Activated CD8-positive, alpha-beta memory T cell treated with anti-CD3 and anti-CD28 coated beads, Interleukin-2, amount 50 U/mL, for 1 hour (primary cell): ENCODE measurements around the gene PRND.
"Not testable (repeated sequence)": the region's sequence is repeated elsewhere in the genome, so short reads cannot be mapped to it uniquely, and the experiment has no call there.

Experiments used
- DNase-seq: peaks from one replicate; pipeline ENCODE4 v3.0.0-alpha.2; 2020; ENCODE audit errors: extremely low read depth

Gene PRND

DNA sequence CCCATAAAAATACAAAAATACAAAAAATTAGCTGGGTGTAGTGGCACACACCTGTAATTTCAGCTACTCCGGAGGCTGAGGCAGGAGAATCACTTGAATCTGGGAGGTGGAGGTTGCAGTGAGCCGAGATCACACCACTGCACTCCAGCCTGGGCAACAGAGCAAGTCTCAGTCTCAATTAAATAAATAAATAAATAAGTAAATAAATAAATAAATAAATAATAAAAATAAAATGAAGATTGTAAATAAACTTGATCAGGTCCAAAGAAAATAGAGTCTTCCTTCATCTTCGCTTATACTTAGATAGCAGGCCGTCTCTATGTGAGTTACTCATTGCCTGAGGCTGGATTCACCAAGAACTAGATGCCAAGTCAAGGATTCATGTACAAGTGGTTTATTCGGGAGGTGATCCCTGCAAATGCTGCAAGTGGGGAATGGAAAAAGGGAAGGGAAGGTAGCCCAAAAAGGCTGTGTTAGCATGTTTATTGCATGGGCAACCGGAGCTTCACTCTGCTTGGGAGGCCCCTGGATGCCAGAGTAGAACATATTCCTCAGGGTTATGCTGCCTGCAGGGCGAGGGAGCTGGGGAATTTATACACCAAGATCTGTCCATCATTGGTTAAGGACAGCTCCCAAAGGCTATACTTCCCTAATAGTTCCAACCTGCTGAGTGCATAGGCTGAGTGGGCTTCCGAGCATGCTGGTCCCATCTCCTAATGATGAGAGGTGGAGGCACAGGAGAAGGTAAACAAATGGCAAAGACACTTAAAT, 16.3 kb downstream of the PRND start:
- no peak for DNase-seq

DNA sequence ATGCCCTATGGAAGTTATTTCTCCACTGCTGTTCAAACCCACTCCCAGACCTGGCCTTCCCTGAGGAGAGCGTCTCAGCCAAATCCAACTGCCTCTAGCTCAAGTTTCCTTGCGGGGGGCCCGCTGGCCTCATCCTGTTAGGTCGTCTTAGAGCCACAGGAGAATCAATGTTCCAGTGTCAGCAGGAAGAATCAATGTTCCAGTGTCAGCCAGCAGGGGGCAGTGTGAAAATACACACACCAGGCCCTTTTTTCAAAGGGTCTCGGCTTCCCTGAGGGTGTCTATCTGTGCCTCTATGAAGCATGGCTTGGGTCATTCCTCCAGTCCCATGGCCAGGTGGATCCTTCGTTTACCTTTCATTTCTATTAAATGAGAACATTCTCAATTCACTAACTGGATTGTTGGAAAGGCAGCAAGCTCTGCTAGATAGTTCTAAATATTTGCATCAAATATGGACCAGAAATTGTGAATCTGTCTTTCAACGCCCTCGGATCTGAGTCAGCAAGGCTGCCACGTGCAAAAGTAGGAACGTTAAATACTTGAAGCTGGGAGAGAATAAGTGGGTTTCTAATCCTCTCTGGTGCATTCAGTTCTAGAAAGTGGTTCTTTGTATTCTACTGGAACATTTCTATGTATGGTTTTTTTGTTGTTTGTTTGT, 19.2 kb downstream of the PRND start:
- DNase-seq = peak; percentile 26

DNA sequence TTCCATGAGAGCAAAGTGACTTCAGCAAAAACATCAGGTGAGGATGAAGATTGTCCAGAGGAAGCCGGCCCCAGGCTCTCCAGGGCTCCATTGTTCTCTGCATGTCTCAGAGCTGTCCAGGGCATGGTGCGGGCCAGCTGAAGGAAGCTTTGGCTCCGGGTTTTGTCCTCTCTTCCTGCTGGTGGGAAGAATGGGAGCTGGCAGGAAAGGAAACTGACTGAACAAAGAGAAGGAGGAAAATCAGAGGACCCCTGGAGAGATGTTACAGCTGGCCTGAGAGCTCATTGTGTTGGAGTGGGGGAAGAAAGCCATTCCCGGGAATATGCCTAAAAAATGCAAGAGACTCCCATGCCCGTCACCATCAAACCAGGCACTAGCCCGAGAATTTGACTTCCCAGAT, 27.1 kb downstream of the PRND start:
- no peak for DNase-seq

DNA sequence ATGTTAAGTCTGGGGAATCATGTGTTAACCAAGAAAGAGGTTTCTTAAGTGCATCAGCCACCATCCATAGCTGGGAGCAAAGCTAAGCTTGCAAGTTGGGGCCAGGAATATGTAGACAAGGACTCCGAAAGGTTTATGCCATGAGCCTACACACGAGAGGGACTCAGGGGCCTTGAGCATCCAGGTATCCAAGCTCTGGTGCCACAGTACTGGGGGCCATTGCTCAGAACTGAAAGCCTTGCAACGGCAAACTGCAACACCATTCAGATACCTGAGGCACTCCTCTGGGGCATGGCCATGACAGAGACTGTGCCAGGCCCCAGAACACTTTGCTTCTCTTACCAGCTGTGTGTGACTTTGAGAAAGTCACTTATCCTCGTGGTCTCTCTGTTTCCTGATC, 27.6 kb downstream of the PRND start:
- DNase-seq = no peak

DNA sequence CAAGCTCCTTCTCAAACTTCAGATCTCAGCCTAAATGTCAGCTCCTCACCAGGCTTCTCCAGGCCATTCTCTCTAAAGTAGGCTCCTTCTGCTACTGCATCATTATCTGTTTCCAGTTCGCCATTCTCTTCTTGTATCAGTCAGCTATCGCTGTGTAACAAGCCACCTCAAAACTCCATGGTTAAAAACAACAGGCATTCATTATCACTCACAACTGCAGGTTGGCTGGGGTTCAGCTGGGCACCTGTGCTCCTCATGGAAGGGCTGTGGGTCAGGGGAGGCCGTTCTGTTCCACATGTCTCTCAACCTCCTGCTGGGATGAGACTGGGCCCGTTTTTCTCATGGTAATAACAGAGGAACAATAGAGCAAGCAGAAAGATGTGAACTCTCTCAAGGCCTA, 28.7 kb downstream of the PRND start:
- DNase-seq = no peak

DNA sequence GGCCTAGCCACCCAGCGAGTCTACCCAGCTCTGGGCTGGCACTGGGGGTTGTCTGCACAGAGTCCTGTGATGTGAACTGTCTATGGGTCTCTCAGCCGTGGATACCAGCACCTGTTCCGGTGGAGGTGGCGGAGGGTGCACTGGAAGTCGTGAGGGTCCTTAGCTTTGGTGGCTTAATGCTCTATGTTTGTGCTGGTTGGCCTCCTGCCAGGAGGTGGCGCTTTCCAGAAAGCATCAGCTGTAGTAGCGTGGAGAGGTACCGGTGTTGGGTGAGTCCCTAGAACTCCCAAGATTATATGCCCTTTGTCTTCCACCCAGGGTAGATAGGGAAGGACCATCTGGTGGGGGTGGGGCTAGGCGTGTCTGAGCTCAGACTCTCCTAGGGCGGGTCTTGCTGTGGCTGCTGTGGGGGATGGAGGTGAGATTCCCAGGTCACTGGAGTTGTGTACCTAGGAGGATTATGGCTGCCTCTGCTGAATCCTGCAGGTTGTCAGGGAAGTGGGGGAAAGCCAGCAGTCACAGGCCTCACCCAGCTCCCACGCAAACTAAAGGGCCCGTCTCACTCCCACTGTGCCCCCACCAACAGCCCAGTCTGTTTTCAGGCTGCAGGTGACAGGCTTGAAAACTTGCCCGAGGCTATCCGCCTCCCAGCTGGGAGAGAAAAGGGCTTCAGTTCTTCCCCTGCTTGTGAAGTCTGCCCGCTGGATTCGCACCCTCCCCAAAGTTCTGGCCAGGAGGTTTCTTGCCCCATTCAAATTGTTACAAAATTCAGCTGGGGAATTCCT, 37.6 kb downstream of the PRND start:
- DNase-seq = peak; percentile 5

DNA sequence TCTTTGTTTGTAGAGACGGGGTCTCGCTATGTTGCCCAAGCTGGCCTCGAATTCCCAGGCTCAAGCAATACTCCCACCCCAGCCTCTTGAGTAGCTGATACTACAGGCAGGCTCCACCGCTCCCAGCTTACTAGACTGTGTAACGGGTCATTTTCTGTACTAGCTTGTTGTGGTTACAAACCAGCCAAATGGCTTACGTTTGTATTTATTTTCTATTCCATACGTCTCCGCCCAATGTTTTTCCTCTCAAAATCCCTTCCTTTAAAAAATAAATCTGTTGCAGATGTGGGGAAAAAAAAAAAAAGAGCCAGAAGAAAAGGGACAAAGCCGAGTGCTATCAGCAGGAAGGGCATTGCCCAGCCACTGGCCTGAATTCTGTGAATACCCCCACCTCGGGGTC, 41.6 kb downstream of the PRND start:
- DNase-seq = no peak

DNA sequence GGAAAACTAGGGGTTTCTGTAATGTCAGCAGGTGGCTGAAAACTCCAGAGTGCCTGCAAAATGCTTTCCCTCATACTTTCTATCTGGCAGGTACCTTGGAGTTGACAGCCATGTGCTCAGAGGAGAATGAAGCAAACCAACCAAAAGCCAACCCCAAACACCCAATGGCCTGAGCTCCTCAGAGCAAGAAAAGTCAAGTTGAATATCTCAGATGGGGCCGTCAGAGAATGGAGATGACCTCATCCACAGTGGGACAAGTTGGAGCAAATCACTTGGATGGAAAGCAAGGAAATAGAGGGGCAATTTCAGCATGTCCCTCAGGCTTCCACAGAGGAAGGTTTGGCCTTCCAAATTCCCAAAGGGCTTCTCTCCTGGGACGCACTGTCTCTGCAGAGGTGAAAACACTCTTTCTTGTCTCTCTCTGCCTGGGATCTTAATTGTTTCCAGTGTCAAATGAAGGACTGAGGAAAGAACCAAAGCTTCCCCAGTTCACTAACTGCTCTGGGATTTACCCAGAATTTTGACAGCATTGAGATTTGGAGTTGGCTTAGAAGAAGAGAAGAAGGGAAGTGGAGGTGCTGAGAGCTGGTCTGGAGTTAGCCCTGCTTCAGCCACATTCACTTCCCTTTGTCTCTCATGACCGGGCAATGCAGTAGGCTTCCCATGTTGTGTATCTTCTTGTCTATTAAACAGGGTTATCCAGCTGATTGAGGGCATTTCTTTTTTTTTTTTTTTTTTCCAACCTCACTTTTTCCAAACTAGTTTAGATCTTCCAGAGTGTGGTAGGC, 42.2 kb downstream of the PRND start:
- DNase-seq = no peak

DNA sequence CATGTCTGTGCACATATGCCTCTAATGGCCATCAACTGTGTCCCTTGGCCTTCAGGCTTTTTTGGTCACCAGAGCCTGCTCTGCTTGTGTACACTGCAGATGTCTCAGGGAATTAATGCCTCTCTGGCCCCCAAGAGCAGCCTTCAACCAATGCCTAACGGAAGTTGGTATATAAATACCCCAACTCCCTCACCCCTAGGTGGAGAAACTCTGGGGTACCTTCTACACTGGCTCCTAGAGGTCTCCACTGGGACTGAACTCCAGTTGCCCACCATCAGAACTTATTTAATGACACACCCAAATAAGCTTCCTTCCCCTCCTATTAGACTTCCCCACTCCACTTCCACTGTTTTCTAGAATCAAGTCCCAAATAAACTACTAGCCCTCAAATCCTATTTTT, 43.1 kb downstream of the PRND start:
- no peak for DNase-seq

DNA sequence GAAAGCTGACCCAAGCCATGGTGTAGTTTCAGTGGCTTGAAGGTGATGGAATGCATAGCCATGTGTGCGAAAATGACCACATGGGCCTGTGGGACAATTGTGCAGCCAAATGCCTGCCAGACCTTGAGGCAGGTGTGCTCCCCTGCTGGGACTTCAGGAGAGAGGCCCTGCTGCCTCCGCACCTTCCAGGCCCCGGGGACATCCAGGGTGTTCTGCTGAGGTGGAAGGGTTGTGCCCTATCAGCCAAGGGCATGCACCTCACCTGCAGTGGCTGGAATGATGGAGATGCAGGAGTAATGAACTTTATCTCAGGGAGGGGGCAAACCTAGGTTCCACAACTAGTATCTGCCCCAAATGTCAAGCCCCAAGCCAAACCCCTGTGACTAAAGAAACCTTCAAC, 44.0 kb downstream of the PRND start:
- DNase-seq = no peak

DNA sequence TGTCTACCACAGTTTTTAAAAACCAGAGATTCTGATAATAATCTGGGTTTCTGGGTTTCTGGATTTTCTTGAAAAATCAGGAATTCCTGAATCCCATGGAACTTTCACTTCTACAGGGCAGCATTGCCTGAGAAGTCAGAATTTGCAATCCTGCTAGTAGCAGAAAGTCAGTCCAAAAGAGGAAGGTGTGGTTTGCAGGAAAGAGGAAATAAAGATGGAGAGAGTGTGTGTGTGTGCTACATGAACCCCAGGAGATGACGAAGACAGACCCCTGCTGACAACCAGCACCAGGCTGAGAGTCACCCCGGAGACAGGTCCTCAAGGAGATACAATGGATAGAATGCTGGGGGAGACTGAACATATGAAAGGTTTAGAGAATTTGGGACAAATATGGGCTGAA, 44.9 kb downstream of the PRND start:
- no peak for DNase-seq

DNA sequence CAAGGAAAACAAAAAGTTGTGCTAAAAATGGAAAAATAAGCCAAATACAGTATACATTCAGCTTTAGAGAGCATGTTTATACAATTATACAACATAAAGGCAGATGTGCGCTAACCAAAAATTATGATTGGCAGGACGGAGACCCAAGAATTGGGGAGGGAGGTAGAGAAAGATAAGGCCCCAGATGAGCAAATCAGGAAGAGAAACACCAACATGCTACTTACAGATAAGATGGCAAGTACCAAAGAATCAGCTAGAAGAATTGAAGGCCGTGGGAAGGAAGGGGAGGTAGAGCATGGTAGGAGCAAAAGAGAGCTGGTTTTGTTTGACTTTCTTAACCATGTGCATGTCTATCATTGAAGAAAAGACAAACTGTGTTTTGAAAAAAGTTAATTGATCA, 45.4 kb downstream of the PRND start:
- DNase-seq = no peak

DNA sequence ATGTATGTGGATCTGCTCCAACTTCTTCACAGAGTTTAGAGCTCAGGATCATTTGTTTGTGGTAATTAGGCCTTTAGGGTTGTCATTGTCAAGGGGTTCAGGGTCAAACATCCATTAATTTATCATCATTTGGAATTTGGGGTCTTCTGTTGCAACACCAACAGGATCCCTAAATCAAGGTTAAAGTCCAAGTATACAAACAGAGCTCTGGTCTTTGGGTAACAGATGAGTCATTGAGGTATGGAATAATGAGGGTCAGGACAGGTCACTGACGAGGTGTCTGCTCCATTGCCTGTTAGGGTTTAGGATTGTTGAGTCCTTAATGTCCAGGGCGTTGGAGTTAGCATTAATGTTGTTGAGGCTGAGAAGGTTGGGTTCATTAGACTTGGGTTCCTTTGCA, 47.6 kb downstream of the PRND start:
- no peak for DNase-seq

DNA sequence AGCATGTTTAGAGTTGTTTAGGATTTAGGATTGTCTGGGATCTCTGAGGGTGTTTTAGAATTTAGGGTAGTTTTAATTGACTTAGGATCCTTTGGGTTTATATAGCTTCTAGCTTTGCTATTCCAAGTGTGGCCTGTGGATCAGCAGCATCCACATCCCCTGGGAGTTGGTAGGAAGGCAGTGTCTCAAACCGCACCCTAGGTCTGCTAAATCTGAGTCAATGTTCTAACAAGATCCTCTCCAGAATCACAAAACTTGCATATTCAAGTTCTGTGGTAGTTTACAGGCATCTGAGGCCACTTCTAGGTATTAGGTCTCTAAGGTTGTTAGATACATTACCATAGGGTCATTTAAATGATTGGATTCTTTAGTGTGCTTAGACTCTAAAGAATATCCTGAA, 48.3 kb downstream of the PRND start:
- DNase-seq = no peak

DNA sequence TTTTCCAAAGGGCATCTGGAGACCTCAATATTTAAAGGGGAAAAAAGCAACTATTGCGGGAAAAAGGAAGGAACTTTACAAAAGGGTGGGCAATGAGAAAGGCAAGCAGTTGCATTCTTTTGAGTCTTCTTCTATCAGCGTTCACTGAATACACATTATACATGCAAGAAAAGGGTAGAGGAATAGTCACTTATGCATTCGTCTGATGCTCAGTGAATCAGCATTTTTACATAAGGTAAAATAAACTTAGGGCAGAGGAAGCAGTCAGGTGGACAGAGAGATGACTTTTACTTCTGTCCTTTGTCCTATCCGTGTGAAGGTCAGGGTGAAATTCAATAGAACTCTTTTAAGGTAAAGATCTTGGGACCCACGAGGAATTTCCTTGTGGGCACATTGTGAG, 49.3 kb downstream of the PRND start:
- DNase-seq = no peak

DNA sequence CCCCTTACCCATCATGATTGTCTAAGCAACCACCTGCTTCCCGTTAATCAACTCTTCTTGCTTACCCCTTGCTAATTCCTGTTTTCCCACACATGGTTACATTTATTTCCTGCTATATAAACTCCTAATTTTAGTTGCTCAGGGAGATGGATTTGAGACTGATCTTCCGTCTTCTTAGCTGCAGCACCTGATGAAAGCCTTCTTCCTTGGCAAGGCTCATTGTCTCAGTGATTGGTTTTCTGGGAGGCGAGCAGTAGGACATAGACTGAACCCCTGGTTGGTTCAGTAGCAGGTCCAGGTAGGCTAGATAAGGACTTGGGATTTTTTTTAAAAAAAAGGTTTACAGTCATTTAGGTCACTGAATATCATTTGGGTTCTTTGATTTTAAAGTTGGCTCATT, 50.4 kb downstream of the PRND start:
- DNase-seq = no peak

DNA sequence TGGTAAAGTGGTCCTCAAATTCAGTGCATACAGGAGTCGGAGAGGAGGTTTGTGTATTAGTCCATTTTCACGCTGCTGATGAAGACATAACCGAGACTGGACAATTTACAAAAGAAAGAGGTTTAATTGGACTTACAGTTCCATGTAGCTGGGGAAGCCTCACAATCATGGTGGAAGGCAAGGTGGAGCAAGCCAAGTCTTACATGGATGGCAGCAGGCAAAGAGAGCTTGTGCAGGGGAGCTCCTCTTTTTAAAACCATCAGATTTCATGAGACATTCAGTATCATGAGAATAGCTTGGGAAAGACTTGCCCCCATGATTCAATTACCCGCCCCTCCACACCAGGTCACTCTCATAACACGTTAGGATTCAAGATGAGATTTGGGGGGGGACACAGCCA, 51.3 kb downstream of the PRND start:
- not testable (repeated sequence) for DNase-seq

DNA sequence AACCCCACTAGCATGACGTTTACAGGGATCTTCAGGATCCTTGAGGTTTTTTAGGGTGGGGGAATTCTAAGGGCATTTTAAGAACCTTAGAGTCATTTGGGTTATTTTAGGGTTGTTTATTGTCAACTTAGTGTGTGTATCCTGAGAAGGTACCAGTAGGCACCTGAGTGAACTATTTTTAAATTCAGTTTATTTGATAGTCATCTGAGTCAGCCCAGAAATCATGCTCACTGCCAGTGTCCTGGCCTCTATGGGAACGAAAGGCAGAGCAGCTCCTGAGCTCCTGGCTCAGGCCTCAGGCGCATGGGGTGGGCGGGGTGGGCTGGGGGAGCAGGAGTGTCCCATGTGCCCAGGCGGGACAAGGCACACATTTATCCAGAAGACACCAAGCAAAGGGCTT, 52.0 kb downstream of the PRND start:
- DNase-seq = no peak

DNA sequence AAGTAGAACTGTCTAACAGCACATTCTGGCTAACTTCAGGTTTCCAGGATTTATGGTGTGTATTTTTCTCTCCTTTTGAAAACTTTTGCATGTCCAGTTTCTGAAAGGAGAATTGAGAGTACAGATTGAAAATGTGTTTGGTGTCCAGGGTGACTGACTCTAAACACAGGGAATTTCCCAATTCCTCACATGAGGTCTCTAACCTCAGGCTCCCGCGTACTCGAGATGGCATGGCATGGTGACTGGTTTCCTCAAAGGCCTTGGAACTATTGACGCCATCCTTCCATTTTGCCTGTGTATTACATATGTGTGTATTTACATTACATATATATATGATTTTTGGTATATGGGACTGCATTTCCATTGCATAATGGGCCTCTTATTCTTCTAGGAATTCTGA, 52.5 kb downstream of the PRND start:
- DNase-seq = no peak

DNA sequence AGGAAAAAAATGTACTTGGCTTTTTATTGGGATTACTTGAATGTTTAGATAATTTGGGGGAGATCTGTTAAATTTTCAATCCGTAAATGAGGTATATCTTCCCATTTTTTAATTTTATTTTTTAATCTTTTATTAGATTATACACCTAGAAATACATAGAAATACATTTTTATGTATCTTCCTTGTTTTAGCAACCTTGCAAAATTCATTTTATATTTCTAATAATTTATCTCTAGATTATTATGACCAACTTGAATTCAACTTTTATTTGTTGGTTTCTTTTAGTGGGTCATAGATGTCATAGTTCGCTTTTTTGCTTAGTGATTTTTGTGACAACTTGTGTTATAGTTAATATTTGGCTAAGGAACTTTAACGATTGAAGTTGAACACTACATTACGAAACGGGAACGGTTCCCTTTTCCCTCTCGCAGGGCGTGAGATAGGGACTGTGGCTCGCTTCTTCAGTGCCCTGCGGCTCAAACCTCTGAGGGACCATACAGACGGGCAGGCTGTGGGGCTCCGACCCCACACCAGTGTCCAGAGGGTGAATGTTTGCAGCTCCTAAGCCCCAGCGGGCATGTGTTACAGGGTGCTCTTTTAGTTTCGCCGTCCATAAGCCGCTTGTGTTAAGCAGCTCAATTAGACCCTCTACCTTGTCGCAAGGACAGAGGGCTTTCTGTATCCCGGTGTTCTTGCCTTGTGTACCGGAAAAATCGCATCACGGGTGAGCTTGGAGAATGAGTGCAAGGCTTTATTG, 53.8 kb downstream of the PRND start:
- no peak for DNase-seq

DNA sequence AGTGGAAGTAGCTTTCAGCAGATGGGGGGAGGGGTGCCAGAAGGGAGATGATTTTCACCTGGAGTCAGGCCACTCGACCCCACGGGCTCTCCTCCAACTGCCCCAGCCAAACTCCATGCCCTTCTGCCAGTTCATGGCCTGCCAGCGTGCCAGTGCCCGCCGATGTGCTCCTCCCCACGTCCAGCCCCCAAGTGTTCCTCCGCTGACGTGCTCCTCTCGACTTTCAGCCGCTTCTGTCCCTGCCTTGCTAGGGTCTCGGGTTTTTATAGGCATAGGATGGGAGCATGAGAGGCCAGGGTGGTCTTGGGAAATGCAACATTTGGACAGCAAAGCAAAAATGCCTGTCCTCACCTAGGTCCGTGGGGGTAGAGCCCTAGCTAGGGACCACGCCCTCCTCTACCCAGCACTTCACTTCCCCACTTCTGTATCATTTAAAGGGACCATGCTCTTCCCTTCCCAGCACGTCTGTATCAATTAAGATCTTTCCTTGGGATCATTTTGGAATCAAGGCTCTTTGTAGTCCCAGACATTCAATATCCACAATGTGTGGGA, 54.4 kb downstream of the PRND start:
- DNase-seq = no peak
